H1 (cell line): ENCODE results near the gene AGPAT4. TPM values are rescaled to one million over a fixed set of nuclear protein-coding genes. Genes with fewer than 3 reads are reported as not detected.

Experiments used
- ASH2L ChIP-seq: fragments of 200-600, 300-600 bp; sonication (generic); IDR thresholded peaks from one replicate; pipeline ENCODE4 v1.7.1; 2017; ENCODE audit warnings: low read length
- CTCF ChIP-seq, 3 experiments: IDR thresholded peaks; 1 replicate in 2 of 3; 2 replicates in 1 of 3; pipeline versions ENCODE4 v1.5.1 to v1.6.1; 2011; ENCODE audit warnings: low read length in 3 of 3, mild to moderate bottlenecking in 3 of 3, inconsistent platforms in 2 of 3, low read depth in 1 of 3, moderate library complexity in 1 of 3; ENCODE audit not compliant: insufficient read depth in 1 of 3; ENCODE audit errors: control extremely low read depth in 1 of 3
- SIN3A ChIP-seq, 2 experiments: IDR thresholded peaks in 1 of 2; conservative IDR thresholded peaks in 1 of 2; 2 replicates each; pipeline ENCODE4 v1.6.1; 2011 to 2012; ENCODE audit warnings: low read length in 2 of 2, improper control_type of control experiment in 1 of 2, low read depth in 1 of 2, mild to moderate bottlenecking in 1 of 2
- SIX5 ChIP-seq: IDR thresholded peaks from 2 replicates; pipeline ENCODE4 v1.6.1; 2011; ENCODE audit warnings: mild to moderate bottlenecking, low read depth, low read length
- USF2 ChIP-seq: IDR thresholded peaks from 2 replicates; pipeline ENCODE4 v1.6.1; 2011; ENCODE audit warnings: low read length, improper control_type of control experiment
- YY1 ChIP-seq: IDR thresholded peaks from 2 replicates; pipeline ENCODE4 v1.6.1; 2011; ENCODE audit warnings: low read depth, mild to moderate bottlenecking, low read length
- polyA plus RNA-seq, 7 experiments: library from polyadenylated mRNA; depleted of rRNA in 3 of 7; stranded (reverse) in 5 of 7; unstranded in 2 of 7; fragments of >200 nt in 5 of 7; fragments of 200-250 nt in 2 of 7; gene quantifications; 1 replicate in 5 of 7; 2 replicates in 1 of 7; 4 replicates in 1 of 7; pipeline versions ENCODE4 v1.2.1 to v1.2.3, GENCODE V29; 2011 to 2013; ENCODE audit warnings: missing spikeins in 2 of 7, mixed read lengths in 2 of 7
- total RNA-seq: library from RNA; stranded (reverse); fragmentation: NEBNext Ultra II Directional; extraction: Animal tissue kit (Norgen Biotek cat#: 25700); gene quantifications from 2 replicates; pipeline ENCODE4 v1.2.1, GENCODE V29; 2021

AGPAT4 gene
- total and polyA plus RNA-seq, 2 of the 8 experiments (the other 6 are each of a cell fraction or from before 2014, with no cell fraction given): 13.5 to 23.8 TPM

GRCh38 chr6:161135695-161136591 lies 137.9 kb downstream of the AGPAT4 start (continued):
- TF ChIP-seq USF2: no peak
- TF ChIP-seq SIN3A (conservative IDR thresholded peaks at IDR 0.05 in 1 of 2, IDR thresholded peaks at IDR 0.05 in 1 of 2; ENCODE audit: low read depth in 1 of 2, low read length in 2 of 2): no peak
- no peak for TF ChIP-seq SIX5
- no peak for TF ChIP-seq CTCF (IDR thresholded peaks at IDR 0.05; ENCODE audit: control extremely low read depth in 1 of 3, insufficient read depth in 1 of 3, low read depth in 1 of 3, low read length in 3 of 3)
- no peak for TF ChIP-seq YY1
- TF ChIP-seq ASH2L: no peak
